Activated effector memory CD4-positive, alpha-beta T cell treated with anti-CD3 and anti-CD28 coated beads, Interleukin-2, amount 50 U/mL, for 16 hours (primary cell): ENCODE results near the gene SLC25A34.

Experiments
- DNase-seq: peaks from one replicate; pipeline ENCODE4 v3.0.0-alpha.2; 2020

SLC25A34 gene

GRCh38 chr1:15714406-15715136 is 21.5 kb upstream of the SLC25A34 start:
- DNase-seq, result no peak

GRCh38 chr1:15717418-15718125 is 18.5 kb upstream of the SLC25A34 start:
- DNase-seq, result no peak

GRCh38 chr1:15718199-15718601 is 17.9 kb upstream of the SLC25A34 start:
- no peak for DNase-seq

- DNase-seq, result no peak
Observed at GRCh38 chr1:15719381-15720120, 16.5 kb upstream of the SLC25A34 start.

- DNase-seq, result no peak
Observed at GRCh38 chr1:15720861-15721260, 15.2 kb upstream of the SLC25A34 start.

- DNase-seq, result no peak
Observed at GRCh38 chr1:15722411-15722810, 13.6 kb upstream of the SLC25A34 start.

GRCh38 chr1:15722836-15723532 is 13.1 kb upstream of the SLC25A34 start:
- no peak for DNase-seq

- no peak for DNase-seq
Observed at GRCh38 chr1:15723631-15724246, 12.3 kb upstream of the SLC25A34 start.

GRCh38 chr1:15724949-15725880 is 10.8 kb upstream of the SLC25A34 start:
- no peak for DNase-seq

GRCh38 chr1:15726508-15726907 is 9.6 kb upstream of the SLC25A34 start:
- DNase-seq, result no peak

- DNase-seq, result no peak
Observed at GRCh38 chr1:15727021-15727420, 9.0 kb upstream of the SLC25A34 start.

GRCh38 chr1:15727424-15727823 is 8.6 kb upstream of the SLC25A34 start:
- DNase-seq, result no peak

GRCh38 chr1:15727866-15728534 is 8.1 kb upstream of the SLC25A34 start:
- no peak for DNase-seq

GRCh38 chr1:15728937-15729657 is 7.0 kb upstream of the SLC25A34 start:
- DNase-seq, result no peak

- no peak for DNase-seq
Observed at GRCh38 chr1:15730423-15730822, 5.6 kb upstream of the SLC25A34 start.

- DNase-seq, result no peak
Observed at GRCh38 chr1:15730936-15731335, 5.1 kb upstream of the SLC25A34 start.

- DNase-seq, result no peak
Observed at GRCh38 chr1:15731735-15732685, 4.0 kb upstream of the SLC25A34 start.

- DNase-seq, result no peak
Observed at GRCh38 chr1:15732686-15733081, 3.4 kb upstream of the SLC25A34 start.

GRCh38 chr1:15733218-15733725 is 2.8 kb upstream of the SLC25A34 start:
- no peak for DNase-seq
